Measurements from ENCODE around the gene CPLX3.

CPLX3 gene

GRCh38 chr15:74804935-74805334, 21.5 kb upstream of the CPLX3 start:
- no peak for DNase-seq

GRCh38 chr15:74807282-74807681, 19.1 kb upstream of the CPLX3 start:
- DNase-seq, result no peak

GRCh38 chr15:74808078-74808839, 18.2 kb upstream of the CPLX3 start:
- no peak for DNase-seq

- no peak for DNase-seq
These were observed 17.6 kb upstream of the CPLX3 start for GRCh38 chr15:74808840-74809229.

- no peak for DNase-seq
These were observed 17.2 kb upstream of the CPLX3 start for GRCh38 chr15:74809242-74809641.

GRCh38 chr15:74809956-74810355, 16.5 kb upstream of the CPLX3 start:
- DNase-seq, result no peak

GRCh38 chr15:74812533-74812932, 13.9 kb upstream of the CPLX3 start, which contains the start of gene LMAN1L:
Gene LMAN1L (plus strand): TSS chr15:74812835. CDS start chr15:74812855, 20 bp downstream.
- no peak for DNase-seq

GRCh38 chr15:74815121-74815934, 11.1 kb upstream of the CPLX3 start:
- DNase-seq, result no peak

GRCh38 chr15:74815961-74816360, 10.5 kb upstream of the CPLX3 start:
- DNase-seq, result no peak

- DNase-seq, result peak; percentile 39
These were observed 9.6 kb upstream of the CPLX3 start for GRCh38 chr15:74816624-74817369.

- DNase-seq, result no peak
These were observed 9.1 kb upstream of the CPLX3 start for GRCh38 chr15:74817370-74817737.

- no peak for DNase-seq
These were observed 6.4 kb upstream of the CPLX3 start for GRCh38 chr15:74820056-74820455.

GRCh38 chr15:74821091-74821789, 5.2 kb upstream of the CPLX3 start:
- DNase-seq, result no peak

GRCh38 chr15:74821790-74822158, 4.7 kb upstream of the CPLX3 start:
- DNase-seq, result no peak

- no peak for DNase-seq
These were observed 4.2 kb upstream of the CPLX3 start for GRCh38 chr15:74822233-74822632.

- DNase-seq, result no peak
These were observed 3.1 kb upstream of the CPLX3 start for GRCh38 chr15:74823324-74823723.

- no peak for DNase-seq
These were observed 1.5 kb upstream of the CPLX3 start for GRCh38 chr15:74824976-74825375.

- DNase-seq, result no peak
These were observed 561 bp upstream of the CPLX3 start for GRCh38 chr15:74825866-74826265.

- DNase-seq, result no peak
These were observed 494 bp downstream of the CPLX3 start for GRCh38 chr15:74826921-74827320.

- DNase-seq, result no peak
These were observed 1.2 kb downstream of the CPLX3 start for GRCh38 chr15:74827614-74828013.

GRCh38 chr15:74828835-74829234, 2.4 kb downstream of the CPLX3 start:
- DNase-seq, result no peak

GRCh38 chr15:74829486-74829885, 3.1 kb downstream of the CPLX3 start:
- no peak for DNase-seq

- no peak for DNase-seq
These were observed 3.6 kb downstream of the CPLX3 start for GRCh38 chr15:74829991-74830390.
